HepG2 (cell line): ENCODE data around the gene DNASE1L2. TPM values are rescaled to one million over a fixed set of nuclear protein-coding genes. Genes with fewer than 3 reads are reported as not detected.

Source experiments
- HIVEP1 ChIP-seq: sonication (generic); formaldehyde crosslinking; IDR thresholded peaks from 2 replicates; pipeline ENCODE4 v1.4.0; 2020; ENCODE audit warnings: mild to moderate bottlenecking, missing genetic modification reagents
- NFYB ChIP-seq: sonication (generic); formaldehyde crosslinking; IDR thresholded peaks from 2 replicates; pipeline ENCODE4 v1.4.0; 2020; ENCODE audit warnings: missing genetic modification reagents
- RFXAP ChIP-seq: sonication (generic); formaldehyde crosslinking; IDR thresholded peaks from 2 replicates; pipeline ENCODE4 v1.4.0; 2020; ENCODE audit warnings: missing genetic modification reagents, borderline replicate concordance
- ZNF280B ChIP-seq: sonication (generic); formaldehyde crosslinking; IDR thresholded peaks from 2 replicates; pipeline ENCODE4 v1.5.0; 2020; ENCODE audit warnings: missing genetic modification reagents, mild to moderate bottlenecking, borderline replicate concordance
- ZNF292 ChIP-seq: sonication (generic); formaldehyde crosslinking; IDR thresholded peaks from 2 replicates; pipeline ENCODE4 v1.8.1; 2022; ENCODE audit warnings: mild to moderate bottlenecking, low read depth, missing genetic modification reagents, borderline replicate concordance
- polyA plus RNA-seq, 8 experiments: library from polyadenylated mRNA; depleted of rRNA in 3 of 8; stranded (reverse) in 7 of 8; unstranded in 1 of 8; fragments of >200 nt; fragmentation: Illumina TruSeq in 4 of 8; extraction: Trizol in 4 of 8; gene quantifications; 2 replicates each; pipeline versions ENCODE4 v1.2.1 to v1.2.3, GENCODE V29; 2011 to 2016; ENCODE audit warnings: low read depth in 4 of 8, missing spikeins in 1 of 8, mixed read lengths in 1 of 8; ENCODE audit not compliant: insufficient read depth in 1 of 8
- total RNA-seq, 5 experiments: library from RNA; depleted of rRNA; stranded (reverse); fragments of >200 nt; fragmentation: Illumina TruSeq; extraction: Trizol; gene quantifications; 2 replicates each; pipeline ENCODE4 v1.2.3, GENCODE V29; 2016; ENCODE audit warnings: low read depth in 1 of 5
- TF ChIP-seq, protein P1 (sequence below): sonication (generic); formaldehyde crosslinking; IDR thresholded peaks from 2 replicates; pipeline ENCODE4 v1.8.0; 2022; ENCODE audit warnings: mild to moderate bottlenecking, missing genetic modification reagents, moderate library complexity
- TF ChIP-seq, protein P2 (sequence below): sonication (generic); formaldehyde crosslinking; IDR thresholded peaks from 2 replicates; pipeline ENCODE4 v1.4.0; 2020; ENCODE audit warnings: missing genetic modification reagents
- TF ChIP-seq, protein P3 (sequence below): sonication (generic); formaldehyde crosslinking; IDR thresholded peaks from 2 replicates; pipeline ENCODE4 v1.4.0; 2020; ENCODE audit warnings: low read depth, mild to moderate bottlenecking, missing genetic modification reagents
- TF ChIP-seq, protein P4 (sequence below), 2 experiments: sonication (generic) in 1 of 2; formaldehyde crosslinking in 1 of 2; IDR thresholded peaks; 2 replicates each; pipeline versions ENCODE4 v1.6.1 to v1.9.0; 2014 to 2022; ENCODE audit warnings: antibody characterized with exemption in 1 of 2, borderline replicate concordance in 1 of 2, inconsistent platforms in 1 of 2, low read depth in 1 of 2, missing genetic modification reagents in 1 of 2
- TF ChIP-seq, protein P5 (sequence below): sonication (generic); formaldehyde crosslinking; IDR thresholded peaks from 2 replicates; pipeline ENCODE4 v1.4.0; 2020; ENCODE audit warnings: mild to moderate bottlenecking, missing genetic modification reagents

Gene DNASE1L2
- total and polyA plus RNA-seq, 2 of the 13 experiments (the other 11 are each of a cell fraction or from before 2014, with no cell fraction given): 0.44 to 0.50 TPM

DNA sequence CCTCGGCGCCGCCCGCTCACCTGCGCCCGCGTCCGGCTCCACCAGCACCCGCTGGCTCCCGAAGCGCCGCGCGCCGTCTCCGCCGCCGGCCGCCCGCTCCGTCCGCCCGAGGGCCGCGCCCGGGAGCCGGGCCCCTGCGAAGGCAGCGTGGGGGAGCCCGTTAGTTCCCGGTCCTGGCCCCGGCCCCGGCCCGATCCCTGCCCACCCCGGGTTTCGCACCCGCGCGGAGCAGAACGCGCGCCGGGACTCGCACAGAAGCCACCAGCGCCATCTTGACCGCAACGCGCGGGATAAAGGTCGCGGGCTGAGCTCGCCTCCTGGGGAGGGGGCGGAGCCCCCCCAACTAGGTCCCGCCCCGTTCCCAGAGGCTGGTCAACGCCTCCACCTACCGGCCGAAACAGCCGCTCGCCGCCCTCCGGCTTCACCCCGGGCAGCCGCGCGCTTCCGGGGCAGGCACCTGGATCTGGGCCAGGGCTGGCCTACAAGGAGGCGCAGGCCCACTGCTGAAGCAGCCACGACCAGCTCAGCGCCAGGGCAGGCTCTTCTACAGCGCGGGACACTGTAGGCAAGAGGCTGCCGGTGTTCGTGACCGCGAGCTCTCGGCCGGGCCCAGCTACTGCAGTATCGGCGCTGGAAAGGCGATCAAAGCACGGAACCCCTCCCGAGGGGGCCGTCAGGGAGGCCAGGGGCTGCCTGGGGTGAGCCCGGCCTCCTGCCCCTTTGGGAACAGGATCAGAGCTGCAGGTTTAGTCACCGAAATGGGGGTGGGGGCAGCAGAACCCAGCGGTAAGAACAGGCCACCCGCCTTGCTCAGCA is 15.3 kb downstream of the DNASE1L2 start, which contains the start of gene ECI1 (continued):
- TF ChIP-seq, protein P1, sequence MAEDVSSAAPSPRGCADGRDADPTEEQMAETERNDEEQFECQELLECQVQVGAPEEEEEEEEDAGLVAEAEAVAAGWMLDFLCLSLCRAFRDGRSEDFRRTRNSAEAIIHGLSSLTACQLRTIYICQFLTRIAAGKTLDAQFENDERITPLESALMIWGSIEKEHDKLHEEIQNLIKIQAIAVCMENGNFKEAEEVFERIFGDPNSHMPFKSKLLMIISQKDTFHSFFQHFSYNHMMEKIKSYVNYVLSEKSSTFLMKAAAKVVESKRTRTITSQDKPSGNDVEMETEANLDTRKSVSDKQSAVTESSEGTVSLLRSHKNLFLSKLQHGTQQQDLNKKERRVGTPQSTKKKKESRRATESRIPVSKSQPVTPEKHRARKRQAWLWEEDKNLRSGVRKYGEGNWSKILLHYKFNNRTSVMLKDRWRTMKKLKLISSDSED (CRISPR knock-in tag): no peak
- TF ChIP-seq ZNF280B (CRISPR knock-in tag): no peak
- TF ChIP-seq, protein P2, sequence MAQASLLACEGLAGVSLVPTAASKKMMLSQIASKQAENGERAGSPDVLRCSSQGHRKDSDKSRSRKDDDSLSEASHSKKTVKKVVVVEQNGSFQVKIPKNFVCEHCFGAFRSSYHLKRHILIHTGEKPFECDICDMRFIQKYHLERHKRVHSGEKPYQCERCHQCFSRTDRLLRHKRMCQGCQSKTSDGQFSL: peak; percentile 56; the same call in 1 of the 2 replicates
- 0 out of 2 replicates have a peak, but pooled peaks have one; percentile 48 for TF ChIP-seq ZNF292 (CRISPR knock-in tag)
- TF ChIP-seq RFXAP (CRISPR knock-in tag): peak; percentile 29; the same call in 1 of the 2 replicates
- TF ChIP-seq, protein P3, sequence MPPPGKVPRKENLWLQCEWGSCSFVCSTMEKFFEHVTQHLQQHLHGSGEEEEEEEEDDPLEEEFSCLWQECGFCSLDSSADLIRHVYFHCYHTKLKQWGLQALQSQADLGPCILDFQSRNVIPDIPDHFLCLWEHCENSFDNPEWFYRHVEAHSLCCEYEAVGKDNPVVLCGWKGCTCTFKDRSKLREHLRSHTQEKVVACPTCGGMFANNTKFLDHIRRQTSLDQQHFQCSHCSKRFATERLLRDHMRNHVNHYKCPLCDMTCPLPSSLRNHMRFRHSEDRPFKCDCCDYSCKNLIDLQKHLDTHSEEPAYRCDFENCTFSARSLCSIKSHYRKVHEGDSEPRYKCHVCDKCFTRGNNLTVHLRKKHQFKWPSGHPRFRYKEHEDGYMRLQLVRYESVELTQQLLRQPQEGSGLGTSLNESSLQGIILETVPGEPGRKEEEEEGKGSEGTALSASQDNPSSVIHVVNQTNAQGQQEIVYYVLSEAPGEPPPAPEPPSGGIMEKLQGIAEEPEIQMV: no peak; the same call in 1 of the 2 replicates
- TF ChIP-seq, protein P4, sequence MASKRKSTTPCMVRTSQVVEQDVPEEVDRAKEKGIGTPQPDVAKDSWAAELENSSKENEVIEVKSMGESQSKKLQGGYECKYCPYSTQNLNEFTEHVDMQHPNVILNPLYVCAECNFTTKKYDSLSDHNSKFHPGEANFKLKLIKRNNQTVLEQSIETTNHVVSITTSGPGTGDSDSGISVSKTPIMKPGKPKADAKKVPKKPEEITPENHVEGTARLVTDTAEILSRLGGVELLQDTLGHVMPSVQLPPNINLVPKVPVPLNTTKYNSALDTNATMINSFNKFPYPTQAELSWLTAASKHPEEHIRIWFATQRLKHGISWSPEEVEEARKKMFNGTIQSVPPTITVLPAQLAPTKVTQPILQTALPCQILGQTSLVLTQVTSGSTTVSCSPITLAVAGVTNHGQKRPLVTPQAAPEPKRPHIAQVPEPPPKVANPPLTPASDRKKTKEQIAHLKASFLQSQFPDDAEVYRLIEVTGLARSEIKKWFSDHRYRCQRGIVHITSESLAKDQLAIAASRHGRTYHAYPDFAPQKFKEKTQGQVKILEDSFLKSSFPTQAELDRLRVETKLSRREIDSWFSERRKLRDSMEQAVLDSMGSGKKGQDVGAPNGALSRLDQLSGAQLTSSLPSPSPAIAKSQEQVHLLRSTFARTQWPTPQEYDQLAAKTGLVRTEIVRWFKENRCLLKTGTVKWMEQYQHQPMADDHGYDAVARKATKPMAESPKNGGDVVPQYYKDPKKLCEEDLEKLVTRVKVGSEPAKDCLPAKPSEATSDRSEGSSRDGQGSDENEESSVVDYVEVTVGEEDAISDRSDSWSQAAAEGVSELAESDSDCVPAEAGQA (IDR thresholded peaks at IDR 0.05; ENCODE audit: low read depth): peak; percentile 74; the same call in 1 of the 2 replicates
- TF ChIP-seq, protein P4 (CRISPR knock-in tag; IDR thresholded peaks at IDR 0.05; ENCODE audit: borderline replicate concordance): peak; percentile 54; the same call in 1 of the 2 replicates
- peak; percentile 25; the same call in 1 of the 2 replicates for TF ChIP-seq NFYB (CRISPR knock-in tag)
- peak; percentile 93 for TF ChIP-seq HIVEP1 (CRISPR knock-in tag)
- TF ChIP-seq, protein P5, sequence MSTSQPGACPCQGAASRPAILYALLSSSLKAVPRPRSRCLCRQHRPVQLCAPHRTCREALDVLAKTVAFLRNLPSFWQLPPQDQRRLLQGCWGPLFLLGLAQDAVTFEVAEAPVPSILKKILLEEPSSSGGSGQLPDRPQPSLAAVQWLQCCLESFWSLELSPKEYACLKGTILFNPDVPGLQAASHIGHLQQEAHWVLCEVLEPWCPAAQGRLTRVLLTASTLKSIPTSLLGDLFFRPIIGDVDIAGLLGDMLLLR: peak; percentile 71; the same call in 1 of the 2 replicates
